Stimulated activated CD4-positive, alpha-beta T cell treated with anti-CD3 and anti-CD28 coated beads, Interleukin-2, amount 100 ng/mL, for 24 hours (primary cell): ENCODE results near the gene SMIM12.

Experiments
- DNase-seq, 2 donors: peaks; one replicate each; pipeline ENCODE4 v3.0.0-alpha.2; 2020

The SMIM12 gene, protein sequence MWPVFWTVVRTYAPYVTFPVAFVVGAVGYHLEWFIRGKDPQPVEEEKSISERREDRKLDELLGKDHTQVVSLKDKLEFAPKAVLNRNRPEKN

GRCh38 chr1:34859446-34860200 lies at the start of gene SMIM12:
SMIM12 (minus strand) TSS chr1:34859749; CDS start chr1:34855977, 3,772 bp downstream.
- DNase-seq, result peak; percentile 94 to 95

- DNase-seq, result no peak
Measured at GRCh38 chr1:34908369-34908768, 48.8 kb upstream of the SMIM12 start.

DNA sequence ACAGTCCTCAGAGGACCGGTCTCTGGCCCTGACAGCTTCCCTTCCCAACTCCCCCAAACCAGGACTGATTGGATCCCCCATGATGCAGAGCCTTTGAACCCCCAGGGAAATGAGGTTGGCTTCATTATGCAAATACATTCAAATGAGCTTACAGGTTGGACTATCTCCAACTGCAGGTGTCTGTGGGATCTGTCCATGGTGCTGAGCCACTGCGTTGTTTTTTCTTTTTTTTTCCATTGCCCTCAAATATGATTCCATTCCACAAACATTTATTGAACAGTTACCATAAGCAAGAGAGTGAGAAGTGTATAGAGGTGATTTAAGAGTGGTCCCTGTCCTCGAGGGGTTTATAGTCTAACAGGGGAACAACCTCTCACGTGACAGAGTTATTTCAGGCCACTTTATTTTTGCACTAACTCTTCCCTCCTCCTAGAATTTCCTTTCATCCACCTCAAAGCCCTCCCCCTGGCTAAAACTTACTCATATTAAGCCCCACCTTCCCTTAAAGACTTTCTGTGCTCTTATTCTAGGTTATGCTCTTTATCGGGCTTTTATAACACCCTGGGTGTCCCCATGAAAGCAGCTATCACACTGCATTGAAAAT lies 48.0 kb upstream of the SMIM12 start:
- no peak for DNase-seq

DNA sequence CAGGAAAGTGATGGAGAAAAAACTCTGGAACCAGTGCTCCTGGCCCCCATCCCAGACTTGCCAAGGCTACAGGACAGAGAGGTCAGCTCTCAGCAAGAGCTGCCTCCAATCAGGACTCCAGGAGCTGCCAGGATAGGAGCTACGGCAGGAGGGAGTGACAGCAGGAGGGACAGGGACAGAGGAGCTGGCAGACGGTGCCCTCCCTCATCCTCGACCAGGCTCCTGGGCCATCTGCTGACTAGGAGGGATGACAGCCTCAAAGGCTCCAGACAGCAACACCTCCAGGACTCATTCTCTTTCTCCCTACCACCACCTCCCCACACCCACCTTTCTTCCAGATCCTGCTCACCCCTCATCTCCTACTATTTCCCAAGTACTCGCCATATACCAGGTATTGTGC lies 47.2 kb upstream of the SMIM12 start:
- DNase-seq, result no peak

DNA sequence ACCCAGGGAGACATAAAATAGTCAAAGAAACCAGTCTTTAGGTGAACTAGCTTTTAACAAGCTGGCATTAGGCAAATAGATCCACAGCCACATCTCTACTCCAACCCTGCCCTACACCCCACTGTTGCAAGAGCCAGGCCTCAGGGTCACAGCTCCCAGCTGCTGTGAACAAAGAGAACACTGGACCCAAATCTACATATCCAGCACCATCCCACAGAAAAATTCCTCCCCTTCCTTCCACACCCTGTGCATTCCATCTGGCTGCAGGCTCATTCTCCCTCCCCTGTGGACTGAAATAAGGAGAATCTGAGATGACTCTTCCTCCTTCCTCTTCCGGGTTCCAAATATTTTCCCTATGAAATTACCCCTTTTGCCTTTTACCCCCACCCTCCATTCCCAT lies 46.7 kb upstream of the SMIM12 start:
- no peak for DNase-seq

GRCh38 chr1:34905098-34905459 lies 45.5 kb upstream of the SMIM12 start:
- DNase-seq, result no peak

DNA sequence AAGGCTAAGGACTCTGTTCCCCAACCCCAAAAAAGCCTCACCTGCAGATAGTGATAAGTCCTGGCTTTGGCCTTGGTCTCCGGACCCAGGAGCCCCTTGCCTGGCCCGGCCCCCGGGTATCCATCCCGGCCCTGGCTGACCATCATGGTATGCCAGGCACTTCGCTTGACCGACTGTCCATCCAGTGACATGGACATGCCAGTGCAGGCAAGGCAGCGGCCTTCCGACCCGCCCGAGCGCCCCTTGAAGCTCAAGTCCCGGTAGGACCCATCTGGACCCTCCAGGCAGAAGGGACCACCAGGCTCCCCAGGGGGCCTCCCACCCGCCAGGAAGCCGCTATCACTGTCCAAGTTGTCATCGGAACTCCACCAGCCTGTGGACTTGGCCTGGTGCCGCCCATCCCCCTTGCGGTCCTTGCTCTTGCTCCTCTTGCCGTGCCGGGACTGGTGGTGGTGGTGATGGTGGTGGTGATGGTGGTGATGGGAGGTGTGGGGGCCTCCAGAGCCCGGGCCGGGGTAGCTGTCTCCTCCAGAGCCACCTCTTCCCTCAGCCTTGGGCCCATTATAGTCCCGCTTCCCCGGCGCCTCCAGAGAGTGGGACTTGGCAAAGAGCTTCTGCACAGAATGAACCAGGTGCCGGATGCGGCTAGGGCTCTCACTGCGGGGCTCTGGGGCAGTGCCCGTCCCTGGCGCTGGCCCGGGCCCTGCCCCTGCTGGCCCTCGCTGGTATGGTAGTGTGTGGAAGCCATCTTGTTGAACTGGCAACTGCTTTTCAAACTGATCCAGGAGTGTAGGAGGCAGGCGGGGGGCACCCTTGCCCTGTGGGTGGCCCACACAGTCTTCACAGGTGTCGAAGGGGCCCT lies 44.9 kb upstream of the SMIM12 start:
- no peak for DNase-seq

- DNase-seq, result no peak
Measured at GRCh38 chr1:34901919-34902318, 42.4 kb upstream of the SMIM12 start.

DNA sequence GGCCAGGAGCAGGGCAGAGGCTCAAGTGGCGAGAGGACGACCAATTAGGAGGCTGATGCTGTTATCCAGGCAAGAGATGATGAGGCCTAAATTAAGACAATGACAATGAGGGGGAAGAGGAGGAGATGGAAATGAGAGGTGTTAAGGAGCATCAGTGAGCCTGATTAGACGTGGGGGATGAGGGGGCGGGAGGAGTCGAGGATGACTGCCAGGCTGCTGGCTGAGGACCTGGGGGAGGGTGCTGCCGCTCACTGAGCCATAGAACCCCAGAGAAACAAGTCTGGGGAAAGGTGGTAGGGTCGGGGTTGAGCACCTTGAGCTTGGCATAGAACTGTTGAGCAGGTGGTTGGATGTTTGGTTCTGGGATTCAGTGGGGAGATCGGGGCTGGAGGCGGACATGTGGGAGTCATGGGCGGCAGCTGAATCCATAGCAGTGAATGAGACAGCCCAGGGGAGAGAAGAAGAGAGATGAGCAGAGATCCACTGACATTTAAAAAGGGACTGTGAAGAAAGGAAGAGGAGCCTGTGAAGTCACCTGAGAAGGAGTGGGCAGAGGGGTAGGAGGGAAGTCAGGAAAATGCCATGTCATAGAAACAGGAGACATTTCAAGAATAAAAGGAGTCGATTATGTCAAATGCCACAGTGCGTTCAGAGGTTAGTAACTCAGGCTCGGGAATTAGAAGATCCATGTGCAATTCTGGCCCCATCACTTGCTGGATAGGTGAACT lies 41.4 kb upstream of the SMIM12 start:
- DNase-seq, result no peak

DNA sequence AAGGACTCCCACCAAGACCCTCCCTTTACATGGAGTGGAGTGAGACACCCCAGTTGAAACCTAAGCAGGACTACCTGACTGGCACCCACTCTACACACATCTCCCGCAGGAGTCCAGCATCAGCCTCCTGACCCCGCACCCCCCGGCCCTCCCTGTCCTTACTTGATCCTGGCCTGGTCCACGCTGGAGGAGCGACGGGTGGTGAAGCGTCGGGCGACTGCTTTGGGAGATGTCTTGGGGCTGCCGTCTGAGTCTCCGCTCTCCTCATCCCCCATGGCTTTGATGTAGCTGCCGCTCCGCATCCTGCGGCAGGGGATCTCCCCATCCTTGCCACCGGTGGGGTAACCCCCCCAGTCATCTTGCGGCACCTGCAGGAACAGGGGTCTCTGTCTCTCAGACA lies 40.4 kb upstream of the SMIM12 start:
- DNase-seq, result no peak

DNA sequence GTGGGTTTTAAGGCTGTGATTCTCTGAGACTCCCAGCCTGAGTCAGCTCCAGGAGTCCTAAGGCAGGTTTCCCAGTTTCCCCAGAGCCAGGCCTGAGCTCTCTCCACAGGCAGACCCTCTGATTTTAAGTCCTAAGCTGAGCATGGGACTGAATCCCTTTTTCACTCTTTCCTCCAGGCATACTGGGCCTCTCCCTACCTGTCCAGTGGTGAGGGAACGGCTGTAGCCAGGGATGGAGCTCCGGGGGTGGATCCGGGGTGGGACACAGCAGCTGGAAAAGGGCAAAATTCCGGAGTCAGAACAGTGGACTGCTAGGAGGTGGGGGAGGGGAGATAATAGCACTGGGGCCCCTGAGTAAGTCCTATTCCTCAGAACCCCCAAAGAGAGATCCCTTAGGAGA lies 39.9 kb upstream of the SMIM12 start:
- no peak for DNase-seq

GRCh38 chr1:34898330-34898761 lies 38.8 kb upstream of the SMIM12 start:
- DNase-seq, result no peak

DNA sequence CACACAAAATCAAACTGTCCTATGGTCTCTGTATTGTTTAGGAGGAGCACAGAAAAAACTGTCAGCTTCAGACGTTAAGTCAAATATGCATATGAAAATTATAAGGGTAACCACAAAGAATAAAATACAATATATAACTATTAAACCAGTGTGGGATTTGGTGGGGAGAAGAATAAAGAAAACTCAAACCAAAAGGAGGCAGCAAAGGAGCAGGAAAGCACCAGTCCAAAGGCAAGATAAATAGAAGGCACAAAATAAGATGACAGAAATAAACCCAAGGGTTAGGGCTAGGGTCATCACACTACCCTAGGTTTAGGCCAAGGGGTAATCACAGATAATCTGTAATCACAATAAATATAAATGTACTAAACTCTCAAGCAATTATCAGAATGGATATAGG lies 37.1 kb upstream of the SMIM12 start:
- no peak for DNase-seq

DNA sequence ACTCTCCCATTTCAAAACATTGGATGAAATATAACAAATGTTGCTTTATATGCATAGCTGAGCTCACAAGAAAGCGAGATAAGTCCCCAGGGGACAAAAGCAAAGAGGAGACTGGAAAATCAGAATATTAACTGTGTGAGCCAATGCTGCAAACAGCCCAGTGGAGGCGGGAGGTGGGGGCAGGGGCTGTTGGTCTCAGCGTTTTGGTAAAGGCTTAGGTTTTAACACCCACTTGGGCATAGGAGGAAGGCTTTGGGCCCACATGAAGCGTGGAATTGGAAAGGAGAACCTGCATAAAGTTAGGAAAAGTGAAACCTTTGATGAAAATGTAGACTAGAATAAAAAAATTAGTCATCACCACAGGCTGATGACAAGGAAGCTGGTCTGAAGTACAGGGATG lies 30.2 kb upstream of the SMIM12 start:
- DNase-seq, result no peak

GRCh38 chr1:34887593-34887992 lies 28.0 kb upstream of the SMIM12 start:
- no peak for DNase-seq

DNA sequence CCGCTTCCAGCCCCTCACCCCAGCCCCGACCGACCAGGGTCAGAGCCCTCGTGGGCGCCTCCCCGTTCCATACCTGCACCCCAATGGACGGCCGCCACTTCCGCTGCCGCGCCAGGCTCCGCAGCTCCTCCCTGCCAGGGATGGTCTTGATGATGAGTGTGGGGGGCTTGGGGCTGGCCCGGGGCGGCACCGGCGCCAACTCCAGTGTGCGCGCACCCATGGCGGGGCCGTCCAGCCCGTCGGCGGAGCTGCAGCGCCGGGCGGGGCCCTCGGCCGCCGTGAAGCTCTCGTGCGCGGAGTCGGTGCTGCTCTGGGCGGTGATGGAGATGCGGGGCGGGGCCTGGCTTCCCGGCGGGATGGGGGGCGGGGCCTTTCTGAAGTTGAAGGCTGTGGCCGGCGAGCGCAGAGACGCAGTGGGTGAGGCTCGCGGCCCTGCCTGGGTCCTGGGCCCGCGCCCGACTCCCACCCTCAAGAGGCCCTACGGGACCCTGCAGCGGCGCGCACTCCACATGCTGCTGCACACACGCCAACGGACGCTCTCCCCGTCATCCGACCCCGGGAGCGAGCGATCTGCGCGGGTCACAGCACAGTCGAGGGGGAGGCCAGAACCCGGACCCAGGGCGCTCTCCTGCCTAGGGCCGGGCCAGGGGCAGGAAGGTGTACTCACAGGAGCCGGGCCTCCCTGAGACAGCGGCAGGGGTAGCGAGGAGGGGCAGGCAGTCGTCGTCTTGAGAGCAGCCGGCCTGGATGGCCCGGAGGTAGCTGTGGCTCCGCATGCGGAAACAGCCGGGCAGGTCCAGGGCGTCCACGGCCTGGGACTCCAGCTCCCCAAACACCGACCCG lies 26.1 kb upstream of the SMIM12 start:
- peak; percentile 67 to 83 for DNase-seq

DNA sequence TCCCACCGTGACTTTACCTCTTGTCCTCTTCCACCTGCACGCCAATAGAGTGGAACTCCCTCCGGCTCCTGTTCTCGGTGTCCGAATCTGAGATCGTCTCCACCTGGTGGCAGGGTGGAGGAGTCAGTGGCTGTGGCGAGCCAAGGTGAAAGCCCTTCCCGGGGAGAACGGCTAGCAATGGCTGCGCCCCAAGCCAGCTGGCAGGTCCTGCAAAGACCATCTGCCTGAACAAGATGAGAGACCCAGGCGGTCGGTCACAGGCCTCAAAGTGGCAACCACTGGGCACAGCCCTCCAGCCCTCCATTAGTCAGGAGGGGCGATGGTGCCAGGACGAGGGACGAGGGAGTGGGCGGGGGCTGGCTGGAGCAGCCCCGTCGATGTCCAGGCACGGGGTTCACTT lies 25.4 kb upstream of the SMIM12 start:
- DNase-seq, result no peak

DNA sequence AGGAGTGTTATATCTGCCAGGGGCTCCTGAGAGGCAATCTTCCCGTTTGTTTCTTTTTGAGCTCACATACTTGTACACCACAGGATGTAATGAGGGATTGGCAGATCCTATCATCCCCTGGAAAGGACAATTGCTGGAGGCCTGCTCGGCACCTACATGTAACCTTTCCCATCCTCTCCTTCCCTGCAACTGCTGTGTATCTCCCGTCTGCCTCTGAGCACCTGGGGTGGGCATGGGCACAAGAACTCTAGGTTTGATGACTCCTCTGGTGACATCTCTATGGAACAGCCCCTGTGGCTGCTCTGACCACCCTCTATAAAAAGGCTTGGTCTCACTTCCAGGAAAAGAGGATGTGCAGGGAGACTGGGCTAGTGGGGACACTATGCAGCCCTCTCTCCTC lies 25.0 kb upstream of the SMIM12 start:
- no peak for DNase-seq

DNA sequence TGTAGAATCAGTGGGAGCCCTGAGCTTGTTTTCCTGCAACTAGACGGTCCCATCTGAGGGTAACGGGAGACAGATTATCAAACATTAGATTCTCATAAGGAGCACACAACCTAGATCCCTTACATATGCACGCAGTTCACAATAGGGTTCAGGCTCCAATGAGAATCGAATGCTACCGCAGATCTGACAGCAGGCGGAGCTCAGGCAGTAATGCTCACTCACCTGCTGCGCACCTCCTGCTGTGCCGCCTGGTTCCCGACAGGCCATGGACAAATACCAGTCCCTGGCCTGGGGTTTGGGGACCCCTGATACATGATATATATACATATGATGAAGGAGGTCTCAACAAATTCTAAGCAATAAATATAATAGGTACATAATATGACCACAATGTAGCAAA lies 19.7 kb upstream of the SMIM12 start:
- no peak for DNase-seq

GRCh38 chr1:34876406-34876805 lies 16.9 kb upstream of the SMIM12 start:
- no peak for DNase-seq

GRCh38 chr1:34874296-34874952 lies 14.9 kb upstream of the SMIM12 start:
- no peak for DNase-seq

GRCh38 chr1:34872133-34872503 lies 12.6 kb upstream of the SMIM12 start:
- DNase-seq, result no peak
